Measurements from ENCODE around the gene ARPC2.

ARPC2 gene

GRCh38 chr2:218253232-218253625, 36.2 kb downstream of the ARPC2 start:
- H3K36me3 Mint-ChIP-seq (ENCODE audit: low read depth): peaks cover 56% of the 10 kb centered on the region
- H3K4me3 Mint-ChIP-seq: no peak overlapping the region
- no peaks in the 10 kb centered on the region for H3K9me3 Mint-ChIP-seq
- DNase-seq (no peak), ATAC-seq (no peak)
- no peaks in the 10 kb centered on the region for H3K27me3 Mint-ChIP-seq
- H3K4me1 Mint-ChIP-seq: peaks cover 44% of the 10 kb centered on the region
- peak overlapping the region; percentile 27 for H3K27ac Mint-ChIP-seq

DNA sequence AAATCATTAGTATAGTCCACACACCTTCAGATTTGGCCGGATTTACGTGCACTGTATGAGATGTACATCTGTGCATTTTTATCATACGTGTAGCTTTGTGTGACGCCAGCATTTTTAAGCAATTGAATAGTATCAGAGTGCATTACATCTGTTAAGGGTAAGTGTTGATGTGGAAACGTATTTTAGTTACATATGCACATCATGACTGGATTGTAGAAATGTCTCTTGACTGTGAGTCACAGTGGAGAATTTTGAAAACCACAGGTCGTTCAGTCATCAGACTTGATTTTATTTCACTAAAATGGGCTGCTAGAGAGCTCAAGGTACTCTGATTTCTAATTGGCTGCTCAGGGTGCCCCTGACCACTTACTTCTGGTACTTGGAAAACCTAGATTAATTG, 38.5 kb downstream of the ARPC2 start:
- no peaks in the 10 kb centered on the region for H3K27me3 Mint-ChIP-seq
- peak; percentile 20 for ATAC-seq
- no peak overlapping the region for H3K4me3 Mint-ChIP-seq
- H3K4me1 Mint-ChIP-seq: peaks cover 57% of the 10 kb centered on the region
- H3K36me3 Mint-ChIP-seq (ENCODE audit: low read depth): peaks cover 39% of the 10 kb centered on the region
- H3K9me3 Mint-ChIP-seq: no peaks in the 10 kb centered on the region
- DNase-seq: no peak
- peak overlapping the region; percentile 65 for H3K27ac Mint-ChIP-seq

DNA sequence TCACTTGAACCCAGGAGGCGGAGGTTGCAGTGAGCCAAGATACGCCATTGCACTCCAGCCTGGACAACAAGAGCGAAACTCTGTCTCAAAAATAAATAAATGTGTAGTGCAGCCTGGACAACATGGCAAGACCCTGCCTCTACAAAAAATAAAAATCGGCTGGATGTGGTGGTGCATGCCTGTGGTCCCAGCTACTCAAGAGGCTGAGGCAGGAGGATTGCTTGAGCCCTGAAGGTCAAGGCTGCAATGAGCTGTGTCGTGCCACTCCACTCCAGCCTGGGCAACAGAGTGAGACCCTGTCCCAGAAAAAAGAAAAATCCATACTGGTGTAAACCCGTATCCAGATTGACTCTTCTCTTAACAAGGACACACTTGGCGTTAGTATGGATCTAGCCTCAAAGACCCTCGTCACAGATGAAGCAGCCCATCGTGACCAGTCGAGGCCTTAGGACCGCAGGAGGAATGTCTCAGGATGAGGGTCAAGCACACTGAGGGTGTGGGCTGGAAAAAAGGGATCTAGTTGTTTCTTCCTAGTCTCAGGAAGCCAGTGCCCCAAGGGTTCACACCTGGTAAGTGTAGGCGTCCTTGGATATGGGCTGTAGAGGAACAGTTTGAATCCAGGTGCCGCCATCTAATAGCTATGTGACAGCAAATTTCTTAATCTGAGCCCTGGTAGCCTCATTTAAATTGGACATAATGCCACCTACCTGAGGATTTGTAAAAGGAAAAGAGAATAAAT, 39.8 kb downstream of the ARPC2 start:
- ATAC-seq (no peak), DNase-seq (no peak)
- Mint-ChIP-seq H3K36me3 (ENCODE audit: low read depth) (peaks cover 27% of the 10 kb centered on the region), H3K27me3 (no peaks in the 10 kb centered on the region), H3K27ac (peak overlapping the region; percentile 87), H3K9me3 (no peaks in the 10 kb centered on the region), H3K4me3 (no peak overlapping the region), H3K4me1 (peaks cover 55% of the 10 kb centered on the region)

DNA sequence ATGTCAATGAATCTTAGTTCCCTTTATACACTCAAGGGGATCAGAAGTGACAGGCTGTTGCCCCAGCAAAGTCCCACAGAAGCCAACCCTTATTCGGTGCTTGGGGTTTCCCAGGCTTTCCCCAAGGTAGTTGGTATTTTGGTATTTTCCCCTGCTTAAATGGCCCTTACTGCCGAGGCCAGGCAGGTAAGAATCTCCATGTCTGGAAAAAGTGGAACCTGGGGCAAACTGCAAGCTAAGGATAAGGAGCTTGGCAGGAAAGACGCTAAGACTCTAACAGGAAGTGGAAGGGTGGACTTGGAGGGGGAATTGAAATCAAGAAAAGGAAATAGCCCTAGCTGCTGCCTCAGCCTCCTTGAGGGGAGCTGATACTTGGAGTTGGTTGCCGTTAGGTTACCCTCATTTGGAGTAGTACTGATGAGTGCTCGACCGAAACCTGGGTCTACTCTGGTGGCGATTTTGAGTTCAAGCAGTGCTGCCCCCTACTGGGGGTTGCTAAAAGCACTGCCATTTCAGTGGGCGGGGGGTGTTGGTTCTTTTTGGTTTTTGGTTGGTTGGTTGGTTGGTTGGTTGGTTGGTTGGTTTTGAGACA, 40.5 kb downstream of the ARPC2 start:
- no peaks in the 10 kb centered on the region for H3K9me3 Mint-ChIP-seq
- ATAC-seq: peak; percentile 70
- peaks cover 53% of the 10 kb centered on the region for H3K4me1 Mint-ChIP-seq
- H3K4me3 Mint-ChIP-seq: no peak overlapping the region
- no peaks in the 10 kb centered on the region for H3K27me3 Mint-ChIP-seq
- H3K36me3 Mint-ChIP-seq (ENCODE audit: low read depth): peaks cover 23% of the 10 kb centered on the region
- H3K27ac Mint-ChIP-seq: peak overlapping the region; percentile 87
- DNase-seq: peak; percentile 78

GRCh38 chr2:218259099-218259961, 42.3 kb downstream of the ARPC2 start:
- H3K27ac Mint-ChIP-seq: peak overlapping the region; percentile 27
- no peak overlapping the region for H3K4me3 Mint-ChIP-seq
- DNase-seq: no peak
- peaks cover 57% of the 10 kb centered on the region for H3K4me1 Mint-ChIP-seq
- H3K36me3 Mint-ChIP-seq (ENCODE audit: low read depth): peaks cover 22% of the 10 kb centered on the region
- no peaks in the 10 kb centered on the region for H3K9me3 Mint-ChIP-seq
- ATAC-seq: no peak
- H3K27me3 Mint-ChIP-seq: no peaks in the 10 kb centered on the region

DNA sequence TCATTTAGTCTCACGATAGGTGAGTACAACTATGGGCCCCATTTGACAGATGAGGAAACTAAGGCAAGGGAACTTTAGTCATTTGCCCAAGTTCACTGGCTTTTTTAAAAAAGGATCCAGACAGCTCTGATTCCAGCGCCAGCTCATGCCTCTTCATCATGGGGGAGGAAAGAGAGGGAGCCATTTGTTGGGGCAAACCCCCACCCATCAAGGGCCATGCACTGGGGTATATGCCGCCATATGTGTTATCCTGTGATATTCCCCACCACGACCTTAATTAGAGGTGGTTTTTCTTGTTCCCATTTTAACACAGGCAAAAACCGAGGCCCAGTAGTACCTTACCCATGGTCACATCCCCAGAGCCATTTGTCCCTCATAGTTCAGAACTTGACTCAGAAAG, 43.2 kb downstream of the ARPC2 start:
- Mint-ChIP-seq H3K4me3 (no peak overlapping the region), H3K27ac (no peak overlapping the region), H3K9me3 (no peaks in the 10 kb centered on the region), H3K36me3 (ENCODE audit: low read depth) (peaks cover 16% of the 10 kb centered on the region), H3K4me1 (peaks cover 53% of the 10 kb centered on the region), H3K27me3 (no peaks in the 10 kb centered on the region)
- ATAC-seq (no peak), DNase-seq (no peak)

- H3K9me3 Mint-ChIP-seq: no peaks in the 10 kb centered on the region
- H3K4me1 Mint-ChIP-seq: peaks cover 47% of the 10 kb centered on the region
- ATAC-seq (no peak), DNase-seq (no peak)
- H3K4me3 Mint-ChIP-seq: no peak within 1 kb of the TSS
- no peak within 1 kb of the TSS for H3K27ac Mint-ChIP-seq
- peaks cover 10% of the 10 kb centered on the region for H3K36me3 Mint-ChIP-seq (ENCODE audit: low read depth)
- no peaks in the 10 kb centered on the region for H3K27me3 Mint-ChIP-seq
These were observed 43.9 kb downstream of the ARPC2 start, which contains the start of gene GPBAR1 for GRCh38 chr2:218260742-218261422. Gene GPBAR1 (plus strand): TSS chr2:218261015. CDS start chr2:218262725, 1,710 bp downstream.

DNA sequence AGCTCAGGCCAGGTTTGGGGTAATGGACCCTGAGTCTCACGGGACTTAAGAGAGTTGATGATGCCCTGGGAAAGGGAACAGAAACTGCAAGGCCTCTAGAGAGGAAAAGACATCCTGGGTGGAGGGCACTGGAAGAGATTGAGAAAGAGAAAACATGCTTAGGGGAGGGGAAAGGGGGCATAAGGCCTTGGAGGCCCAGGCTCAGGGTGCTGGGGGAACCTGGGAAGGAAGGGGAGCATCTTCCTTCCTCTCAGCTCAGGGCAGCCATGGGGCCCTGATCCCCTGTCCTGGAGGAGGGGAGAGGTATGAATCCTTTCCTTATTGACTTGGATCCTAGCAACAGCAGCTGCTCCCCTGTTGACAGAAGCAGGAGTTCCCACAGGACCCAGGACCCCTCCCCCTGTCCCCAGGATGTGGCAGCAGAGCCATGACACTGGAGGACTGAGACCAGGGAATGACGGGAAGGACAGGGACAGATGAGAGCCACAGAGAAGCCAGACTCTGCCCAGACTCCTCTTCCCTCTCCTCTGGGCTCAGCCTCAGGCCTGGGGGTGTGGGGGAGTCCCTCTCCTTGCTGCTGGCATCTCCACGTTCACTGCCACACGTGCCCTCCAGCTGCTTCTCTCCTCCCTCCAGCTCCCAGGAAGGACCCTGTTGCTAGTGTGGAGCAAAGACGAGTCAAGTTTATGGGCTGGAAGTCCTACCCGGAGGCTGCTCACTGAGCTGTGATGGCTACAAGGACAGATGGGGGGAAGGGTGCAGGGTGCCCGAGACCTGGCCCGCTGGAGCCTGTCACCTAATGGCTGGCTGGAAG, 44.6 kb downstream of the ARPC2 start:
- Mint-ChIP-seq H3K4me1 (peaks cover 44% of the 10 kb centered on the region), H3K4me3 (no peak overlapping the region), H3K36me3 (ENCODE audit: low read depth) (peaks cover 10% of the 10 kb centered on the region), H3K27me3 (no peaks in the 10 kb centered on the region), H3K9me3 (no peaks in the 10 kb centered on the region), H3K27ac (no peak overlapping the region)
- ATAC-seq: no peak
- no peak for DNase-seq

DNA sequence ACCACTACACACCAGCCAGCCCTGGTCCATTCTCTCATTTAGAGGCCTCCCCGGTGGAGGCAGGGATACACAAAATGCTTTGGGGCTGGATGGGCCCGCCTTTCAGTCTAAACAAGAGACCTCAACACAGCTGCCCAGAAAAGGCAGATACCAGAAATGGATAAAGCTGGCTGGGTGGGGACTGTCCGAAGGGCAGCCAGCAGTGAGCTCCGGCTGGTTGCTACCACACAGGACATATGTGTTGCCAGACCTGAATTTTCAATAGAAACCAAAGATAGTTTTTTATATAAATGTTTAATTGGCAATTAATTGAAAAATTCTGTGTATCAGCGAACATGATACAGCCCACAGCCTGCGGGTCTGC, 45.2 kb downstream of the ARPC2 start:
- Mint-ChIP-seq H3K27ac (no peak overlapping the region), H3K36me3 (ENCODE audit: low read depth) (peaks cover 14% of the 10 kb centered on the region), H3K27me3 (no peaks in the 10 kb centered on the region), H3K4me1 (peaks cover 41% of the 10 kb centered on the region), H3K4me3 (no peak overlapping the region), H3K9me3 (no peaks in the 10 kb centered on the region)
- DNase-seq (no peak), ATAC-seq (no peak)

GRCh38 chr2:218262631-218263586, 45.9 kb downstream of the ARPC2 start:
- Mint-ChIP-seq H3K4me3 (no peak overlapping the region), H3K4me1 (peaks cover 40% of the 10 kb centered on the region), H3K27me3 (no peaks in the 10 kb centered on the region), H3K36me3 (ENCODE audit: low read depth) (peaks cover 19% of the 10 kb centered on the region), H3K9me3 (no peaks in the 10 kb centered on the region), H3K27ac (no peak overlapping the region)
- DNase-seq: no peak
- no peak for ATAC-seq

- H3K4me3 Mint-ChIP-seq: no peak overlapping the region
- ATAC-seq: no peak
- DNase-seq: no peak
- no peaks in the 10 kb centered on the region for H3K27me3 Mint-ChIP-seq
- no peak overlapping the region for H3K27ac Mint-ChIP-seq
- peaks cover 33% of the 10 kb centered on the region for H3K4me1 Mint-ChIP-seq
- no peaks in the 10 kb centered on the region for H3K9me3 Mint-ChIP-seq
- peaks cover 19% of the 10 kb centered on the region for H3K36me3 Mint-ChIP-seq (ENCODE audit: low read depth)
These were observed 47.0 kb downstream of the ARPC2 start for GRCh38 chr2:218263817-218264641.

DNA sequence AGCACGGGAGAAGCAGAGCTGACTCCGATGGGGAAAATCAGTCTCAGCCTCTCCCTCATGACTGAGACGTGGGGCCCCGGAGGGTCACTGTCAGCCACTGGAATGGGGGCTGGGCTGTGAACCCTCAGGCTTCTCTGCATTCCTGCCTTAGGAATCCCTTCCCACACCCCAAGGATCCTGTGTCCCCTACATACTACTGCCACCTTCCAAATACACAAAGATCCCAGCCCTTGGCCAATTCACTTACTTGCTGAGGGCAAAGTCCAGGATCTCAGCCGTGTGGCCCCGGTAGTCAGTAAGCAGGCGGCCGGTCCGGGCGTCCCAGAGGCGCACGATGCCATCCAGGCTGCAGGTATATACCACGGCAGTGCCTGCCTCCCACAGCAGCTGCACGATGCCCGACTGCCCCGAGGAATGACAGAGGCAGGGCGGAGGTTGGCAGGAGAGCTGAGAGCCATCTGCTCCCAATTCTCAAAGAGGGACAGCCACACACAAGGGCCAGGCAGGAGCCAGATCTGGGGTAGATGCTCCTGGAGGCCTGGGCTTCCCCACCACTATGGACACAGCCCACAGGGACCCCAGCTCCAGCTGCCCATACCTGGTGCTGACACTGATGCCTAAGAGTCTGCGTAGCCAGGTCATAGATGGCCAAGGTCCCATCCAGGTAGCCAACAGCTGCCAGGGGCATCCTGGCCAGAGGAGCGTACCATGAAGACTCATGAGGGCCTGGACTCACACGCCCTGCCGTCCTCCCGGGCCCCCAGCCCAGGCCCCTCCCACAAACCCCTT, 48.0 kb downstream of the ARPC2 start:
- DNase-seq (no peak), ATAC-seq (no peak)
- no peak overlapping the region for H3K4me3 Mint-ChIP-seq
- peaks cover 31% of the 10 kb centered on the region for H3K4me1 Mint-ChIP-seq
- H3K9me3 Mint-ChIP-seq: no peaks in the 10 kb centered on the region
- peaks cover 23% of the 10 kb centered on the region for H3K36me3 Mint-ChIP-seq (ENCODE audit: low read depth)
- H3K27ac Mint-ChIP-seq: no peak overlapping the region
- no peaks in the 10 kb centered on the region for H3K27me3 Mint-ChIP-seq
